GM19099 (cell line): Measurements from ENCODE around the gene ACSS1.

Experiments used
- POLR2A ChIP-seq: IDR thresholded peaks from 3 replicates; pipeline ENCODE4 v1.6.1; 2011; ENCODE audit warnings: low read depth; ENCODE audit not compliant: insufficient read length; ENCODE audit errors: extremely low read depth

Gene ACSS1

DNA sequence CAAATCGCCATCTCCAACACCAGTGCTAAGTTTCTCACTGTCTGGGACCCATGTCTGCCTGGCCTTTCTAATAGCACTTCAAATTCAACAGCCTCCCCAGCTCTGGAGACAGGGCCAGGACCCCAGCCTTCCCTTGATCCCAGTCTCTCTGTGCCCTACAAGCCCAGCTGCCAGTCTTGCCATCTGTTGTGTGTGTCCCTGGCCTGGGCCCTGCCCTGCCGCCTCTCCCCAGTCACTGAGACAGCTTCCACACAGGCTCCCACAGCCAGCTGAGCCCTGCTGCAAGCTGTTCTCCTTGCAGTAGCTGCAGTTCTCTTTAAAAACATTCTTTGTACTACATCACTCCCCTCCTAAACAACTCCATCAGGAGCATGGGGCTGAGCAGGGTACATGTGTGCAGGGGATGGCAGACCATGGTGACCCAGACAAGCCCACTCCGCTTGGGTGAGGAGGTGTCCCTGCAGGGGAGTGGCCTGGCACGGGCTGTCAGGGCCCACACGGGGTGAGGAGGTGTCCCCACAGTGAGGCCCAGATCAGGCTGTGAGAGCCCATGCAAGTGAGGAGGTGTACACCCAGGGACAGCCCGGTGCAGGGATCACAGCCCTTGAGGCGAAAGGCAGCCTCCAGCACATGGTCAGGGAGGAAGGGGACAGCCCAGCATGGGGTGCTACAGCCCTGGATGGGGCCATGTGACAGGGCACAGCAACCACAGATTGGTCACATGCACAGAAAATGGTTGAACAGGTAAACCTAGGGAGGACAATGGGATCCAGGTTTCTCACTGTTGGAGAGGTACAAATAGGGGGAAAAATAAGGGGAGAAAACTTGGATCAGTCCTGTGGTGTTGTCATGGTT lies 92.6 kb downstream of the ACSS1 start:
- no peak for TF ChIP-seq POLR2A

DNA sequence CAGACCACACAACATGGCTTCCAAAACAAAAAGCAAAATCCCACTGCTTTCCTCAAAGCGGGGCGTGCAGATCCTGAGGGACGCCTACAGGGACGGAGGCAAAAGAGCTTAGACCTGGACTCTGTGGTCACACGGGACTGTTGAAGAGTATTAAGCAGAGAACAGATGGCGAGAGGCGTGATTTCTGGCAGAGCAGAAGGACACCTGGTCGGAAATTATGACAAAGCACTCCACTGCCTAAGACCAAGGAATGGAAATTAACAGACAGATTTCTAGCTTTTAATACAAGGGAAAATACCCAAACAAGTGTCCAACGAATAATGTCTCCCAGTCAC lies 93.5 kb downstream of the ACSS1 start:
- no peak for TF ChIP-seq POLR2A

DNA sequence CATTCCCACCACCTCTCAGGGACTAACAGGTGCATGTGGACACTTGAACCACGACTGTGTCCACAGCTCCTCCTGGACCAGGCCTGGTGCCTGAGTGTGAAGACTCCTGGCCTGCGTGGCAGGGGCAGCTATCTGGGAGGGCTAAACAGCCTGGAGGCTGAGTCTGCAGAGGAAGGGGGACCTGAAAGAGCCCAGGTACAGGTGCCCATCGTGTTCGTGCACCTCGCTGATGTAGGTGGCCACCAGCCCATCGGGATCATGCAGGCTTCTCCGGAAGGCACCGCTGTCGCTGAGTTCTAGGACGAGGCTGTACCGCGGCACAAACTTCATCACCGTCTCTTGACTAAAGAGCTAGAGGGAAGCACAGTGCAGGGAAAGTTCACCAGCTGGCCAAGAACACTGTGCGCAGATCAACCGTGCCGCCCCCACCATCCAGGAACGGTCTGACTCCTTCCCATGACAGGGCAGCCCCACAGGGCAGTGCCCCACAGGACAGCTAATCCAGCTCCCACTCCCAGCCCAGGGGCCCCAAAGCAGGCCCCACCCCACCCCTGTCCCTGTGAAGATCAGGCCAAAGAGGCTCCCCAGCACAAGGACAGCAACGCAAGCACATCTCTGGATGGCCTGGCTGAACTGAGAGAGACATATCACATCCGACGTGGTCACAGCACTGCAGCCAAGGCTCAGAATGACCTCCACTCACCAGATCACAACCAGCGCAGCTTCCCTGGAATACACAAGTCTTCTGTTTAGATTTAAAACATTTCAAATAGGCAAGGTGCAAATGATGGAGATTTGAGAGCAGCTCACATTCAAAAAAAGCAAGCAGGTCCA lies 94.0 kb downstream of the ACSS1 start:
- no peak for TF ChIP-seq POLR2A

DNA sequence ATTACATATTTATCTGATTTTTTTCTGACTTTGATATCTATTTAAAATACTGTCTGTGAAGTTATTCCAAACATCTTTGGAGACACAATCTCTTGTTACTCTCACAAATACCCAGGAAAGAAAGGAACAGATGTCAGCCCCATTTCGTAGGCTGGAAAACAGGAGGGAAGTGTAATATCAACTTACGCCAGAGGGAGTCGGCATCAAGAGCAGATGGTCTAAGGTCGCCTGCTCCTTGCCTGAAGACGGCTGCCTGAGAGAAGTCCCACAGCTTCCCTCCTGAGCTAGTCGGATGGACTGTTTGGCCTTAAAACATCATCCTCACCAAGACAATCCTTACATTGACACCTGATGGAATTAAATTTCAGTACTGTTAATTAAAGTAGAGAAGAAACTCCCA lies 95.4 kb downstream of the ACSS1 start:
- no peak for TF ChIP-seq POLR2A

GRCh38 chr20:24962182-24962492 lies 95.8 kb downstream of the ACSS1 start:
- TF ChIP-seq POLR2A, result no peak

GRCh38 chr20:24961384-24962181 lies 96.4 kb downstream of the ACSS1 start:
- no peak for TF ChIP-seq POLR2A

DNA sequence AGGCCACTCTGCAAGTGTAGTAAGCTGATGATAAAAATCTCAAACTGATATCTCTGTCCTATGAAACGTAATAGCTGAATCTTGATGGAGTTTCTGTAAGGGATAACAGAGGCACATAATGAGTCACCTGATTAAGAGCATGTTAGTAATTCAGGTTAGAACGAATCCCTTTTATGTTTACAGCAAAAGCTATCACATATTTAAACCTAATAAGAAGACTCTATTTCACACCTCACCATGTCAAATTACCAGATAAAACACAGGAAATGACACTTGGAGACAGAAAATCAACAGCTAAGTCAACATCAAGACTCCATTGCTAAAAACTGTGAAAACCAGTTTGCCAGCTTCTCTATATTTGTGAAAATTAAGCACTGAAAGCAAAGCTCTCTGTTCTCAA lies 97.1 kb downstream of the ACSS1 start:
- no peak for TF ChIP-seq POLR2A

DNA sequence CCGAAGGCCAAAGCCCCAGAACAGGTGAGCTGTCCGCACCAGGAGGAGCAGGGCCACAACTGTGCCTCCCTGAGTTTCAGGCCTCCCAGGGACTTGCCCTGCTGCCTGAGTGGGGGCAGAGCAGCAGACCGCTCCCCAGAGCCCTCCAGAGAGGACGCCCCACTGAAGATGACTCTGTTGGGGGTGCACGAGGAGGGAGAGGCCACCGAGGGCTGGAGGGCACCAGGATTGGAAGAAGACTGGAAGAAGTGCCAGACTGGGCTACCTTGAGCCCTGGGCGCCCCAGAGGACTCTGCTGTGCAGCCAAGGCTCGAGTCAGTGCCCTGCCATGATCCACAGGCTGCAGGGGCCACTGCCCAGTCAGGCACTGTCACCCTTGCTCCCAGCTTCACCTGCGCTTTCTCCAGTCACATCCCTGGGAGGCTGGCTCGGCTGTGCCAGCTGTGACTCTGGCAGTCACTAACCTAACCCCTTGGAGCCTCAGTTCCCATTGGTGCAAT lies 97.6 kb downstream of the ACSS1 start:
- TF ChIP-seq POLR2A, result no peak

DNA sequence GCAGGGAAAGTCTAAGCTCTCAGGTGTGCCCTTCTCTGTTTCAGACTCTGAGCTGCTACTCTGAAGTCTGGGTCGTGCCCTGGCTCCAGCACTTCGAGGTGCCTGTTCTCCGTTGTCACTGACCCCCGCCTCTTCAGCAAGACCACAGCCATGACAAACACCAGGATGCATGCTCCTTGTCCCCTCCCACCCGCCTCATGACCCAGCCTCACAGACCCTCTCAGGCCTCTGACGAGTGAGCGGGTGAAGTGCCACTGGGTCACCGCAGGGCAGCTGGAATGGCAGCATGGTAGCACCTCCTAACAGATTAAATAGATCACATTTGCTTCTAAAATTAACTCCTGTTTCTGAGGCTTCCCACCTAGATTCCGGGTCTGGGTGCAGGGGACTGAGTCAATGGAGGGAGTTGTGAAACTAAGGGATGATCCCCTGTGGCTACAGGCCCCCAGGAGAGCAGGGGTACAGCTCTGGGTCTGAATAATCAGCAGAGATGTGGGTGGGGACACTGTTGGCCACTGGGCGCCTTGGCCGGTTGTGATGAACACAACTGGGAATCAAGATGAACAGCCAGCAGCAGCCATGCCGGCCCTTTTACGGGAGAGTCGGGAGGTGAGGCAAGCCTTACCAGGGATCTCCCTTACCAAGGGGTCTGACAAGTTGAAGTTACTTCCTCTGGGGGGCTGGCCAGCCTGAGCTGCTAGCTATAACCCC lies 98.2 kb downstream of the ACSS1 start:
- TF ChIP-seq POLR2A, result no peak

- no peak for TF ChIP-seq POLR2A
Measured at GRCh38 chr20:24958506-24959385, 99.2 kb downstream of the ACSS1 start.

DNA sequence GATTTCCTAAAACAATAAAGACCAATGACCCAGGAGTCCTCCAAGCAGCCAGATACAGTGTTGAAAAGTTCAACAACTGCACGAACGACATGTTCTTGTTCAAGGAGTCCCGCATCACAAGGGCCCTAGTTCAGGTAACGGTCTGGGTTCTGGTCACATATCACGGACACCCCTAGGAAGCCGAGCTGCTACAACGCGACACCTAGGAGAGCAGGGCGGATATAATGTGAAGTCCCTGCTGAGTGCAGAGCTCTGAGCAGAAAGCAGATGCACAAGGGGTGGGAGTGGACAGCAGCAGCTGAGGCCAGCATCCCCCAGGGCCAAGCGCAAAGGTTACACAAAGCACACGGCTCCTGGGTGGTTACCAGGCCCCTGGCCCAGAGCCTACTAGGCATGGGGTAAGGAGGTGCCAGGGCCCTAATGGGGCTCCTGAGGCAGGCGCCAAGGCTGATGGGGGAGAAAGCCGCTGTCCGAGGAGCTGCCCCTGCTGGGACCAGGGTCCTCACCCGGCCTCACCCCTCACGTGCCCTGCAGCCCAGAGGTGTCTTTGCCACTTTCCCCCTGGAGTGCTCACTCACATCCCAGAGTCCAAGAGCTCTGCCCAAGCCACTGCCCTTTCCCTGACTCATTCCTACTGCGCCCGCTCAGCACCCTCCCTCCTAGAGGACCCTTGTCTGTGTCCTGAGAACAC lies 100.5 kb downstream of the ACSS1 start:
- TF ChIP-seq POLR2A, result no peak
